GM10248 (cell line): ENCODE measurements around the gene PANK4.

Experiments
- CTCF ChIA-PET: fragments of 300-600 bp; sonication (Branson Sonifier 250); formaldehyde crosslinking; extraction: SDS; loops from one replicate; lab custom pipeline; 2021; ENCODE audit warnings: antibody characterized with exemption; lab: Yijun Ruan, JAX
- POLR2A ChIA-PET: fragments of 350-650 bp; sonication (Branson Sonifier 250); formaldehyde crosslinking; extraction: SDS; loops from one replicate; lab custom pipeline; 2020; ENCODE audit warnings: antibody characterized with exemption; lab: Yijun Ruan, JAX
- DNase-seq: peaks from one replicate; pipeline ENCODE4 v3.0.0; 2012; ENCODE audit errors: extremely low spot score
- TF ChIP-seq, protein P1 (sequence below): IDR thresholded peaks from 2 replicates; pipeline ENCODE4 v1.5.1; 2012; ENCODE audit warnings: mild to moderate bottlenecking, low read depth; ENCODE audit errors: extremely low read depth, missing control alignments, control extremely low read depth

Gene PANK4

DNA sequence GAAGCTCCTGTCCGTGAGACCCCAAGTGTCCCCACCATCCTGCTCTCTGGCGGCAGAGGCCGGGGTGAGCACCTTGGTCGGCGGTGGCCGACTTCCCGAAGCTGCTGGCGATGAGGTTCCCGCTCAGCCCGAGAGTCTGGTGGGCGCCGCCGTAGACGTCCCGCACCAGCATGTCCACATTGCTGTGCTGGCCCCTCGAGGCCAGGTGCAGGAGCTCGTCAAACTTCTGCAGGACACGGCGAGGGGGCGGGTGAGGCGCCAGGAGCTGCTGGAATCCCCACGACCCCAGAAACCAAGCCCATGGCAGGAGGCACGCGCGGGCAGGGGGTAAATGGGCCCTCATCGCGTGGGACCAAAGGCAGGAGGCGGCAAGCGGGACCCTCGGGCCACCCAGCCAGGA, 6.7 kb downstream of the PANK4 start:
- TF ChIP-seq, protein P1, sequence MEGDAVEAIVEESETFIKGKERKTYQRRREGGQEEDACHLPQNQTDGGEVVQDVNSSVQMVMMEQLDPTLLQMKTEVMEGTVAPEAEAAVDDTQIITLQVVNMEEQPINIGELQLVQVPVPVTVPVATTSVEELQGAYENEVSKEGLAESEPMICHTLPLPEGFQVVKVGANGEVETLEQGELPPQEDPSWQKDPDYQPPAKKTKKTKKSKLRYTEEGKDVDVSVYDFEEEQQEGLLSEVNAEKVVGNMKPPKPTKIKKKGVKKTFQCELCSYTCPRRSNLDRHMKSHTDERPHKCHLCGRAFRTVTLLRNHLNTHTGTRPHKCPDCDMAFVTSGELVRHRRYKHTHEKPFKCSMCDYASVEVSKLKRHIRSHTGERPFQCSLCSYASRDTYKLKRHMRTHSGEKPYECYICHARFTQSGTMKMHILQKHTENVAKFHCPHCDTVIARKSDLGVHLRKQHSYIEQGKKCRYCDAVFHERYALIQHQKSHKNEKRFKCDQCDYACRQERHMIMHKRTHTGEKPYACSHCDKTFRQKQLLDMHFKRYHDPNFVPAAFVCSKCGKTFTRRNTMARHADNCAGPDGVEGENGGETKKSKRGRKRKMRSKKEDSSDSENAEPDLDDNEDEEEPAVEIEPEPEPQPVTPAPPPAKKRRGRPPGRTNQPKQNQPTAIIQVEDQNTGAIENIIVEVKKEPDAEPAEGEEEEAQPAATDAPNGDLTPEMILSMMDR, result no peak
- CTCF ChIA-PET, result interaction anchor here (1.0 to 1.7 kb wide), 3 partner anchors 13 to 29 kb away, joined by 3 read pairs; no protein-coding TSS in a partner anchor
- no peak for DNase-seq
- POLR2A ChIA-PET, result no interaction called here

DNA sequence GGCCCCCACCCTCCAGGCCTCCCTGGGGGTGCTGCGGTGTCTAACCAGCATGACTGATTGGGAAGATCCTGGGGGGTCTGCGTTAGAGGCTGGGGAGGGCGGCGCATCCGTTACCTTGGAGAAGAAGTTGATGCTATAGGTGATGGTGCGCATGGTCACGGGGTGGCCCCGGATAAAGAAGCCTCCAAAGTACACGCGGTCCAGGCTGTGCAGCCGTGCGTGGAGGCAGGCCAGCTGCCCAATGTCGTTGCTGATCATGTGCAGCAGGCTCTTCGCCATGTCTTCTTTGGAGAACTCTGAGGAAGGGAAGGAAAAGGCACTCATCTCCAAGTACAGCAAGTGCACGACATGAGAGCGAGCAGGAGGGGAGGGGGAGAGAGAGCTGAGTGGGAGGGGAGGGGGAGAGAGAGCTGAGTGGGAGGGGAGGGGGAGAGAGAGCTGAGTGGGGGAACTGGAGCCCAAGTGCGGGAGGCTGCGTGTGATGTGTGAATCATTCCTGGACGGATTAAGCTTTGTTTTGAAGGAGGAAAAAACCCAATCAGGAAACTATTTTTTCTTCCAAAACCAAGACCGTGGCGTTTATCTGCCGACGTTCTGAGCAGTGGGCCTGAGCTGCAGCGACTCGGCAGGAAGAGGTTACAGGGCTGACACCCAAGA, 7.2 kb downstream of the PANK4 start:
- DNase-seq, result no peak
- CTCF ChIA-PET, result interaction anchor here (1.0 to 1.7 kb wide), 4 partner anchors 12 to 29 kb away, joined by 3 read pairs; no protein-coding TSS in a partner anchor
- TF ChIP-seq, protein P1, result no peak
- POLR2A ChIA-PET, result no interaction called here

DNA sequence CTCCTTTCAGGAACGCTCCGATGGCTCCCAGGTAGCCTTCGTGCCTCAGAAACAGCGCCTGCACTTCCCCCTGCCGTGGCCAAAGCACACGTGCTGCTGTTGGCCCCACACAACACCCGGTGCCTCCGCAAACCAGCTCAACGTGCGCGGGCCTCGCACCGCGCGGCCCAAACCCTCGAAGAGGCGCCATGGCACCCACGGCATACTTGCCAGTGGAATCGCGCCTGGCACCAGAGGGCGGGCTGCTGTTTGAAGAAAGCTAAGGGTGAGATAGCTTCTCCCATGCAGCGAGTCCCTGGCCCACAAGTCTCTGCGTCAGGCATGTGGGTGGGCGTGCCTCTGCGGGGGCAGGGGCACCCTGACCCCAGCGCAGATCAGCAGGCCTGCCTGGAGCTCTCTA, 7.9 kb downstream of the PANK4 start:
- ChIA-PET CTCF (interaction anchor here (1.0 to 1.1 kb wide), 2 partner anchors 21 to 30 kb away, joined by 3 read pairs; no protein-coding TSS in a partner anchor), POLR2A (no interaction called here)
- DNase-seq, result no peak
- TF ChIP-seq, protein P1, result no peak

DNA sequence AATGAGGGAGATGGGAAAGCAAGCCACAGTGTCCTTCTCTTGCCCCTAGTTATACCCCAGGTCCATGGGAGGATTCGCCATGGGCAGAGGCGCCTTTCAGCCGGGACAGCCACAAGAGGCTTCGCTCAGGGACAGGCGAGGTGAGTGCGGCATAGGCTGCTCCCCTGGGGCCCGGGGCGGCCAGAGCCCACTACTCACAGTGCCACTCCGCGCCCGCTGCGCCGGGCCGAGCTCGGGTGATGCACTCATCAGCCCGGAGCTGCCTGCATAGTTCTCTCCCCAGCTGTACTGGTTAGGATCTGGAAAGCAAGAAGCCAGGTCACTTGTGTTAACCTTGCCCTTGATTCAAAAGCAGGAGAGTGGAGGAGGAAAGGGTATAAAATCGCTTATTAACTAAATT, 8.4 kb downstream of the PANK4 start:
- no peak for DNase-seq
- CTCF ChIA-PET, result interaction anchor here (1.0 kb wide), 1 partner anchor 22 kb away, joined by 3 read pairs; no protein-coding TSS in a partner anchor
- TF ChIP-seq, protein P1, result no peak
- POLR2A ChIA-PET, result no interaction called here

DNA sequence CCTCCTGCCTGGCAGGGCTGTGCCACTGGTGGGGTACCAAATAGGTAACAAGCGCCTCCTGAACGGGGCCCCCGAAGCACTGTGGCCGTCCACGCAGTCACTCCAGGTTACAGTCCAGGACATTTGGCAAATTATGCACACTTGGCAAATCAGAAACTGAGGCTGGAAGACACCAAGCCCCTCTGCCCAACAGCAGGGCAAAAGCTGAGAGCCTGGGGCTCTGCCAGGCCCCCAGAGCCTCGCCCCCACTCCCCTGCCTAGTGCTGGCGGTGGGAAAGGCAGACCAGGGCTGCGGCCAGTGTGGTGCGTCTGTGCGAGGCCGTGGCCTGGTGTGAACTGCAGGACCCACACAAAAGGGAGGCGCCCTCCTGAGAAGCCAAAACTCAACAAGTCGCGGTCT, 9.4 kb downstream of the PANK4 start:
- POLR2A ChIA-PET, result no interaction called here
- TF ChIP-seq, protein P1, result no peak
- CTCF ChIA-PET, result no interaction called here
- no peak for DNase-seq

DNA sequence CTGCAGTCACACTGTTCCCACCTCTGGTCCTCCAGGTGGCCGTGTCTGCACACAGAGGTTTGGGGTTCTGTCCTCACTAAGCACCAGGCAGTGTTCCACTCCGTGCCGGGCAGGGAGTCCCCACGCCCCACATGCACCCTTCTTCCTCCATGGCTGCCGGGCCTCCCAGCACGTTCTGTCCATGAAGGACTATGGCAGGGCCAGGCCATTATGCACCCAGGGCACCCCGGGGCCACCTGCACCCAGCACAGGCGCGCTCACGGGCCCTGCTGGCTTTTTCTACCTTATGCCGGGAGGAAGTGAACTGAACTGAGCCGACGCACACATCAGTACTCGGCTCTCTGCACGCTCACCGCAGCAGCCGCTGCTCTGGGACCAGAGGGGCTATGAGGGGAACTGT, 10.3 kb downstream of the PANK4 start:
- DNase-seq, result no peak
- TF ChIP-seq, protein P1, result no peak
- ChIA-PET CTCF (no interaction called here), POLR2A (no interaction called here)
